GM18868 (cell line): ENCODE measurements around the gene ARHGEF5.

Experiments
- ATAC-seq: cut with Tn5 transposase; IDR thresholded peaks from one replicate; pipeline ENCODE4 v1.9.1; 2021; ENCODE audit warnings: mild to moderate bottlenecking, moderate library complexity; ENCODE audit not compliant: unreplicated experiment

ARHGEF5 gene

GRCh38 chr7:144379776-144380384, 24.7 kb downstream of the ARHGEF5 start:
- ATAC-seq, result no peak

- peak; percentile 69 for ATAC-seq
Measured at GRCh38 chr7:144384071-144384470, 28.9 kb downstream of the ARHGEF5 start.

GRCh38 chr7:144384555-144385245, 29.5 kb downstream of the ARHGEF5 start:
- no peak for ATAC-seq

- ATAC-seq, result no peak
Measured at GRCh38 chr7:144386741-144387140, 31.5 kb downstream of the ARHGEF5 start.

GRCh38 chr7:144388950-144389349, 33.7 kb downstream of the ARHGEF5 start:
- no peak for ATAC-seq

- ATAC-seq, result no peak
Measured at GRCh38 chr7:144390481-144390880, 35.3 kb downstream of the ARHGEF5 start.

GRCh38 chr7:144391014-144391413, 35.8 kb downstream of the ARHGEF5 start:
- no peak for ATAC-seq

GRCh38 chr7:144391823-144392255, 36.6 kb downstream of the ARHGEF5 start:
- peak; percentile 84 for ATAC-seq

- ATAC-seq, result no peak
Measured at GRCh38 chr7:144397086-144397485, 41.9 kb downstream of the ARHGEF5 start.

GRCh38 chr7:144398291-144398690, 43.1 kb downstream of the ARHGEF5 start:
- ATAC-seq, result no peak

- no peak for ATAC-seq
Measured at GRCh38 chr7:144398911-144399310, 43.7 kb downstream of the ARHGEF5 start.

- no peak for ATAC-seq
Measured at GRCh38 chr7:144399946-144400345, 44.7 kb downstream of the ARHGEF5 start.

- no peak for ATAC-seq
Measured at GRCh38 chr7:144401490-144401889, 46.3 kb downstream of the ARHGEF5 start.

- ATAC-seq, result no peak
Measured at GRCh38 chr7:144403102-144403501, 47.9 kb downstream of the ARHGEF5 start.

- no peak for ATAC-seq
Measured at GRCh38 chr7:144403649-144404061, 48.5 kb downstream of the ARHGEF5 start, which contains the start of gene NOBOX. TSS of gene NOBOX (minus strand) at chr7:144403693.

- ATAC-seq, result no peak
Measured at GRCh38 chr7:144404946-144405345, 49.7 kb downstream of the ARHGEF5 start.

GRCh38 chr7:144407266-144407931, 52.2 kb downstream of the ARHGEF5 start:
- no peak for ATAC-seq

GRCh38 chr7:144408121-144408520, 52.9 kb downstream of the ARHGEF5 start:
- ATAC-seq, result no peak

- no peak for ATAC-seq
Measured at GRCh38 chr7:144410441-144410840, 55.2 kb downstream of the ARHGEF5 start.

- no peak for ATAC-seq
Measured at GRCh38 chr7:144414815-144415214, 59.6 kb downstream of the ARHGEF5 start.

- ATAC-seq, result no peak
Measured at GRCh38 chr7:144415858-144416257, 60.7 kb downstream of the ARHGEF5 start.

GRCh38 chr7:144416341-144416740, 61.1 kb downstream of the ARHGEF5 start:
- no peak for ATAC-seq
